Gastroesophageal sphincter (tissue), 4 donors: Measurements from ENCODE around the gene CECR2. TPM values are rescaled to one million over a fixed set of nuclear protein-coding genes. Genes with fewer than 3 reads are reported as not detected.

Experiments
- ATAC-seq: fragments of 150-250 bp; one replicate; pipeline ENCODE4 v1.9.1; 2016; ENCODE audit warnings: mild to moderate bottlenecking, moderate library complexity
- H3K27ac ChIP-seq, 4 donors: fragments of 200-600 bp; sonication (generic) in 3 of 4; 1 replicate in 3 of 4; 2 replicates in 1 of 4; pipeline ENCODE4 v1.5.1; 2016 to 2019
- H3K27me3 ChIP-seq: fragments of 200-600 bp; sonication (generic); one replicate; pipeline ENCODE4 v1.5.1; 2019
- H3K36me3 ChIP-seq, 2 donors: fragments of 200-600 bp; sonication (generic); one replicate each; pipeline ENCODE4 v1.5.1; 2019; ENCODE audit warnings: control low read depth in 1 of 2
- H3K4me1 ChIP-seq, 3 donors: fragments of 200-600 bp; sonication (generic); 1 replicate in 2 of 3; 2 replicates in 1 of 3; pipeline ENCODE4 v1.5.1; 2016 to 2019; ENCODE audit warnings: control low read depth in 2 of 3
- H3K4me3 ChIP-seq, 2 donors: fragments of 200-600 bp; sonication (generic); one replicate each; pipeline ENCODE4 v1.5.1; 2019; ENCODE audit warnings: mild to moderate bottlenecking in 1 of 2, moderate library complexity in 1 of 2
- H3K9me3 ChIP-seq, 3 donors: fragments of 200-600 bp; sonication (generic); one replicate each; pipeline ENCODE4 v1.5.1; 2017 to 2019; ENCODE audit warnings: control low read depth in 2 of 3
- CTCF ChIP-seq, 4 experiments: fragments of 200-600 bp in 2 of 4; fragments of 450-650 bp in 2 of 4; sonication (generic) in 1 of 4; IDR thresholded peaks; one replicate each; pipeline ENCODE4 v1.5.1; 2017 to 2019; ENCODE audit warnings: antibody characterized with exemption in 4 of 4, mild to moderate bottlenecking in 2 of 4, moderate library complexity in 2 of 4
- EP300 ChIP-seq: sonication (generic); formaldehyde crosslinking; IDR thresholded peaks from one replicate; pipeline ENCODE4 v1.6.1; 2017; ENCODE audit warnings: antibody characterized with exemption, mild to moderate bottlenecking
- POLR2A ChIP-seq, 2 donors: fragments of 450-650 bp; IDR thresholded peaks; one replicate each; pipeline ENCODE4 v1.6.1; 2017; ENCODE audit warnings: antibody characterized with exemption in 2 of 2, mild to moderate bottlenecking in 2 of 2, moderate library complexity in 1 of 2
- POLR2AphosphoS5 ChIP-seq: sonication (generic); formaldehyde crosslinking; IDR thresholded peaks from one replicate; pipeline ENCODE4 v1.6.1; 2017; ENCODE audit warnings: antibody characterized with exemption
- WGBS, 2 donors: methylation state at CpG; one replicate each; pipeline ENCODE4 v1.1.5; 2018; ENCODE audit warnings: low coverage in 1 of 2; 5-methylcytosine and 5-hydroxymethylcytosine counted together
- total RNA-seq, 4 donors: library from RNA; depleted of rRNA; stranded (reverse); fragments of >200 nt; gene quantifications; one replicate each; pipeline ENCODE4 v1.1.0, GENCODE V29; 2016

Gene CECR2
- total RNA-seq, 4 donors from 2014 or later, result 0.72 to 1.7 (median 1.2) TPM

- 11 to 30% methylated on average over 5 to 8 of the region's 8 CpGs for WGBS, 2 donors
- H3K4me1 ChIP-seq, result peaks cover 0 to 21% (median 0%) of the 10 kb centered on the region in 3 donors
- no peak for ATAC-seq
- H3K36me3 ChIP-seq, result no peaks in the 10 kb centered on the region
- no peak overlapping the region for H3K4me3 ChIP-seq
- peak overlapping the region in 2 of 4 donors; percentile 26 to 53 for H3K27ac ChIP-seq
- no peaks in the 10 kb centered on the region for H3K9me3 ChIP-seq
- no peaks in the 10 kb centered on the region for H3K27me3 ChIP-seq
- TF ChIP-seq POLR2AphosphoS5 (no peak), CTCF (IDR thresholded peaks at IDR 0.05) (no peak)
These were observed 67.7 kb downstream of the CECR2 start for GRCh38 chr22:17436981-17437412.

- Histone ChIP-seq H3K27ac (no peak overlapping the region), H3K9me3 (no peaks in the 10 kb centered on the region), H3K4me3 (no peak overlapping the region), H3K4me1 (peaks cover 0 to 21% (median 0%) of the 10 kb centered on the region in 3 donors), H3K36me3 (no peaks in the 10 kb centered on the region), H3K27me3 (no peaks in the 10 kb centered on the region)
- 77 to 93% methylated on average over 2 of the region's 2 CpGs for WGBS, 2 donors
- no peak for ATAC-seq
- no peak for TF ChIP-seq EP300
- TF ChIP-seq CTCF (IDR thresholded peaks at IDR 0.05), result no peak
- no peak for TF ChIP-seq POLR2AphosphoS5
- TF ChIP-seq POLR2A (IDR thresholded peaks at IDR 0.05), result no peak
These were observed 68.8 kb downstream of the CECR2 start for GRCh38 chr22:17438026-17438425.

DNA sequence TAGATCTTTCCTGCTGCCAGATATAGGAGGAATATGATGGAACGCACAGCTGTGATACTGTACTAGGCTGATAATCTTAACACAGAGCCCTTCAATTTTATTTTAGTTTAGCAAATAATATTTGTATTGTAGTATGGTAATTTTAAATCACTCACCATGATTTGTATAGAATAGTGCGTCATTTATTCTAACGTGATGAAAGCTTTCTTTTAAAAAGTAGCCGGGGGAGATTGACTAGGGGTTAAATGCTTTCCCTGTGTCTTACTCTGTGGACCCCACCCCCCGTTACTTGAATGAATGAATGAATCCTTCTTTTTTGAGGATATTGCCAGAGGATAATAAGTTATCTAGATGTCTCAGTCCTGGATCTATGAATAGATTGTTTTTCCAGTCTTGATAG is 72.1 kb downstream of the CECR2 start:
- H3K36me3 ChIP-seq, result no peaks in the 10 kb centered on the region
- peaks cover 0 to 11% (median 0%) of the 10 kb centered on the region in 3 donors for H3K4me1 ChIP-seq
- no peak for ATAC-seq
- 57 to 77% methylated on average over 5 of the region's 5 CpGs for WGBS, 2 donors
- TF ChIP-seq EP300 (no peak), POLR2AphosphoS5 (no peak), CTCF (IDR thresholded peaks at IDR 0.05) (no peak), POLR2A (IDR thresholded peaks at IDR 0.05) (no peak)
- no peak overlapping the region for H3K4me3 ChIP-seq
- H3K27me3 ChIP-seq, result peaks cover 3% of the 10 kb centered on the region
- no peaks in the 10 kb centered on the region for H3K9me3 ChIP-seq
- H3K27ac ChIP-seq, result no peak overlapping the region

DNA sequence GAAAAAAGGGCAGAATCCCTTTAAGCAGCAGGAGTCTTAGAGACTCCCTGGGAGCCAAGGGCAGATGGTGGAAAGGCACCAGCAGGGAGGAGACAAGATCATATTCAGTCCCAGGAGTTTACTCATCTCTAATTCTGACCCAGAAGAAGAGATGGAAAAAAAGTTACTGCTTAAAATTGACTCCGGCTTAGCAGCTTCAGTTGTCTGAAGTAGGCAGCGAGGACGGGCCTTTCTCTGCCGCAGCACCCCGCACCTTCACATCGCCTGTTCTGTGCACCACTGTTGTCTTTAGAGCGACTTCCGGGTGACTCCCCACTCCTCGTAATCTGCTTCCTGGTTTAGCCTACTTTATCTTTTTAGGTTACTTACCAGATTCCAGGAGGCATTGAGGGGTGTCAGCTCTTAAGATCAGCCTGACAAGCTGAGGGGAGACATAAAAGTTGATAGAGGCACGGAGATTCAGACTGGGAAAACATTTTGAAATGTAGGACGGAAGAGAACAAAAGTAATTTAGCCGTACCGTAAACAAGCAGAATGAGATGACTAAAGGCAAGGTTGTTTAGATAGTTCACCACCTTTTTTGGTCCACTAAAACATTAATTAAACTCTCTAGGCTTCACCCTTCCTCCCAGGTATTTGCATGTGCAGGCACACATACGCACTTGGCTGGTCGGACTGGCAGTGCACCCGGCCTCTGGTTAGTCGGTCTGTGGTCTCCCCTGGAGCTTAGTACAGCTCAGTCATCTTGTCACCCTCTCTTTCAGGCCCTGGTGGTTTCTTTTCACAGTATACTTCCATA is 74.3 kb downstream of the CECR2 start:
- no peak for ATAC-seq
- Histone ChIP-seq H3K4me3 (no peak overlapping the region), H3K27ac (no peak overlapping the region), H3K4me1 (no peaks in the 10 kb centered on the region), H3K9me3 (no peaks in the 10 kb centered on the region), H3K27me3 (peaks cover 3% of the 10 kb centered on the region), H3K36me3 (no peaks in the 10 kb centered on the region)
- TF ChIP-seq EP300, result no peak
- TF ChIP-seq CTCF (IDR thresholded peaks at IDR 0.05), result no peak
- TF ChIP-seq POLR2AphosphoS5, result no peak
- TF ChIP-seq POLR2A (IDR thresholded peaks at IDR 0.05), result no peak
- 61 to 64% methylated on average over 13 to 17 of the region's 17 CpGs for WGBS, 2 donors

GRCh38 chr22:17444204-17444504 is 74.9 kb downstream of the CECR2 start:
- no peak for ATAC-seq
- no peaks in the 10 kb centered on the region for H3K4me1 ChIP-seq
- no peaks in the 10 kb centered on the region for H3K9me3 ChIP-seq
- H3K36me3 ChIP-seq, result no peaks in the 10 kb centered on the region
- 74 to 89% methylated on average over 3 to 5 of the region's 6 CpGs for WGBS, 2 donors
- no peak overlapping the region for H3K4me3 ChIP-seq
- TF ChIP-seq CTCF (IDR thresholded peaks at IDR 0.05), result no peak
- no peak overlapping the region for H3K27ac ChIP-seq
- peaks cover 3% of the 10 kb centered on the region for H3K27me3 ChIP-seq
